Erythroblast (primary cell): ENCODE results near the gene A1CF.

Experiments
- DNase-seq, 2 experiments: peaks; one replicate each; lab custom pipeline; 2025; lab: John Stamatoyannopoulos, UW
- GATA1 ChIP-seq: IDR thresholded peaks from 2 replicates; pipeline ENCODE4 v1.6.1; 2011; ENCODE audit warnings: low read depth, mild to moderate bottlenecking, control low read depth, low read length, moderate library complexity
- POLR2A ChIP-seq: IDR thresholded peaks from 2 replicates; pipeline ENCODE4 v1.6.1; 2011; ENCODE audit warnings: mild to moderate bottlenecking, low read length

A1CF gene

GRCh38 chr10:50850578-50851230, 34.7 kb downstream of the A1CF start:
- DNase-seq: no peak
- TF ChIP-seq POLR2A (no peak), GATA1 (no peak)

DNA sequence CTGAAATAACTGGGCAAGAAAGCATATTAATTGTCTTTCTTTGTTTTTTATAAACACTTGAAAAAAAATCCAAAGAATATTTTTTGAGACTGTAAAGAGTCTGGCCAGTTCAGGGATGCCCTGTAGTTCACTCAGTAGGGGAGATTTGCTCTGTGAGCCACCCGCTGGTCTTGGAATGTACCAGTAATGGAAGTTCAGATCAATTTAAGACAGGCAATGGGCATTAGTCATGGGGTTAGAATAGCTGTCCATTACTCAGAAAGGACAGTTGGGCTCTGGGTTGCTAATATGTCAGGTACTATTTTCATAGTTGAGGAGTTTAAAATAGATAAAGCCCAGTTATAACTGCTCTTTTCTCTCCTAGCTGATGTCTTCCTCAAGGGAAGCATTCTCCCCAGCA, 38.7 kb downstream of the A1CF start:
- no peak for DNase-seq
- TF ChIP-seq POLR2A (no peak), GATA1 (no peak)

DNA sequence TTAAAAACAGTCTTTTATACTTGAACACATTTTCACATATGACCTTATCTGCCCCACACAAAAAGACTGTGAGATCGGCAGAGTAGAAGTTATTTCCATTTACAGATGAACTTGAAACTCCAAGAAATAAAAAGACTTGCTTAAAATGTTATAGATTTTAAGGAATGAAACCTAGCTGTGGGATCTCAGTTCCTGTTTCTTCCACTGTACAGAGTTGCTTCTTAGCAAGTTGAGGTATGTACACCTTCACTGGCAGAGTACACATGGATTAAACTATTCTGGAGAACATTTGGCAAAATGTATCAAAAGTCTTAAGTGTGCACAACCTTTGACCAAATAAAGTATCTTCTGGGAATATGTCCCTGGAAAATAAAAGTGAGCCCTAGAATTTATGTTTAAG, 48.3 kb downstream of the A1CF start:
- DNase-seq: no peak
- TF ChIP-seq POLR2A: no peak
- no peak for TF ChIP-seq GATA1

GRCh38 chr10:50832171-50832751, 53.2 kb downstream of the A1CF start:
- no peak for DNase-seq
- TF ChIP-seq POLR2A (no peak), GATA1 (no peak)

DNA sequence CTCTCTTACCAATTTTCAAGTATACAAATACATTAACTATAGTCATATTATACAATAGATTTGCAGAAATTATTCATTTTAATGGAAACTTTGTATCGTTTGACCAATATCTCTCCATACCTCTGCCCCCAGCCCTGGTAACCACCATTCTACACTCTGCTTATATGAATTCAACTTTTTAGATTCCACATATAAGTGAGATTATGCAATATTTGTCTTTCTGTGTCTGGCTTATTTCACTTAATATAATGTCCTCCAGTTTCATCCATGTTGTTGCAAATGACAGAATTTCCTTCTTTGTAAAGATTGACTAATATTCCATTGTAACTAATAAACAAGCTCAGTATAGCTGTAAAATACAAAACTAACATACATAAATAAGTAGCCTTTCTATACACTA, 55.4 kb downstream of the A1CF start:
- TF ChIP-seq GATA1: no peak
- no peak for DNase-seq

GRCh38 chr10:50824782-50825181, 60.6 kb downstream of the A1CF start:
- TF ChIP-seq POLR2A (no peak), GATA1 (no peak)
- no peak for DNase-seq

DNA sequence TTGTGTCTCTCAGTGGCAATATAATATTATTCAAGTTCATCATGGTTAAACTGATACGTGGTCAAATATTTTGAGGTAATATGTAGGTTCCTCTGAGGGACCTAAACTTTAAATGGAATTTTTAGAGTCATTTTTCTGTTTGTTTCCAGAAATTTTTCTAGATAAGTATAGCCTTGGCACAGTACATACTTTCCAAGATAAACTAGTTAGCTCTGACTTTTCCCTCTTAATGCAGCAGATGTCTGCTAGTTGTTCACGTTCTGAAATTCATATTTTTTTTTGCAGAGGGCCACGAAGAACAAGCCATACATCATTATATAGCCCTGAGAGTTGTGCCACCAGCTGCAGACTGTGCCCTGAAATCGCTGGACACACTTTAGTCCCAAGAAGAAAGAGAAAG, 61.6 kb downstream of the A1CF start:
- no peak for TF ChIP-seq POLR2A
- TF ChIP-seq GATA1: no peak
- no peak for DNase-seq

DNA sequence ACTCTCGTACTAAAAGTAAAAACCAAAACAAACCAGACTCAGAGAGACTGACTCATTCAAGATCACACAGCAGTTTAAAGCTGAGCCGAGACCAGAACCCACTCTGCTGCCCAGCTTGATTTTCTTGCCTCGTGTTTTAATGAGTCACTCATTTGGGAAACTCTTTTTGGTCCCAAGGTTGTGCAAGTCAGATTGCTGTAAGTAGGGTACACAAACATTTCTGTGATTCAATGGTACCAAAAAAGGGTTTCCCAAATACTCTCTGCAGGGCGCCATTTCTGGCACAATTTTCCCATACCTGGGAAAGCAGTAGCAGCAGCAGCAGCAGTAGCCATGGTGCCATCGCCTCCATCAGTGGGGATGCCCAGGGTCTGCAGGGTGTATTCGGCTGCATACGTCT, 75.8 kb downstream of the A1CF start:
- DNase-seq: no peak
- TF ChIP-seq POLR2A (no peak), GATA1 (no peak)

GRCh38 chr10:50807851-50808776, 77.3 kb downstream of the A1CF start:
- no peak for DNase-seq
- TF ChIP-seq GATA1 (no peak), POLR2A (no peak)

GRCh38 chr10:50805981-50806622, 79.3 kb downstream of the A1CF start:
- no peak for DNase-seq
- TF ChIP-seq GATA1: no peak
- TF ChIP-seq POLR2A: no peak

- no peak for TF ChIP-seq POLR2A
- no peak for TF ChIP-seq GATA1
- DNase-seq: no peak
These were observed 85.8 kb downstream of the A1CF start for GRCh38 chr10:50799595-50799994.

- DNase-seq: no peak
- TF ChIP-seq GATA1: no peak
- TF ChIP-seq POLR2A: no peak
These were observed 87.1 kb downstream of the A1CF start for GRCh38 chr10:50798297-50798696.

DNA sequence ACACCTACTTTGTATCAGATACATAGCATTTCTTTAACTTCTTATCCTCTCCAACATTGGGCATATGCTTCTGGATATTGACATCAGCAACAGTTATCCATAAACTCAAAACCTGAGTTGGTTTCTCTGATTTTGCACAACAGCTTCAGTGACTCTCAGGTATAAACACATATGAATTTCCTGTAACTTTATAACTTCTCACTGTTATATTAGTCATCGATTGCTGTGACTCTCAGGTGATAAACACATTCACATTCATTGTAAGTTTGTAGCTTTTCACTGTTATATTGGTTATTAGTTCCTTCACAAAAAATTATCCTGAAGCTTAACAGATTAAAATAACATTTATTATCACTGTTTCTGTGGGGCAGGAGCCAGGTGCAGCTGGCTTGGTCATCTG, 88.7 kb downstream of the A1CF start:
- no peak for TF ChIP-seq GATA1
- no peak for TF ChIP-seq POLR2A
- no peak for DNase-seq

- no peak for DNase-seq
- TF ChIP-seq POLR2A (no peak), GATA1 (no peak)
These were observed 90.9 kb downstream of the A1CF start for GRCh38 chr10:50794490-50794889.
